ENCODE measurements around the gene PRSS50. TPM values are rescaled to one million over a fixed set of nuclear protein-coding genes. Genes with fewer than 3 reads are reported as not detected.

The PRSS50 gene
- total RNA-seq, 2 donors from 2014 or later = 2.6 to 3.1 TPM

GRCh38 chr3:46736006-46736872, 18.6 kb upstream of the PRSS50 start:
- ATAC-seq (no peak), DNase-seq (no peak)
- no peaks in the 10 kb centered on the region for H3K36me3 ChIP-seq (replicated peaks in 1 of 2; ENCODE audit: insufficient read depth in 1 of 2, low read depth in 2 of 2)
- peaks cover 4% of the 10 kb centered on the region for H3K4me1 ChIP-seq
- no peak overlapping the region for H3K4me3 ChIP-seq
- no peaks in the 10 kb centered on the region for H3K27me3 ChIP-seq
- intact Hi-C loops (cut with DNase I) = no loop called here
- H3K27ac ChIP-seq = no peak overlapping the region
- no peak for TF ChIP-seq CTCF (IDR thresholded peaks at IDR 0.05)
- no peak for TF ChIP-seq POLR2A (IDR thresholded peaks at IDR 0.05)
- H3K9me3 ChIP-seq = no peaks in the 10 kb centered on the region
- WGBS, 2 donors = 88 to 94% methylated on average over 20 of the region's 20 CpGs

- DNase-seq (no peak), ATAC-seq (no peak)
- no peaks in the 10 kb centered on the region for H3K36me3 ChIP-seq (replicated peaks in 1 of 2; ENCODE audit: insufficient read depth in 1 of 2, low read depth in 2 of 2)
- H3K27ac ChIP-seq = no peak overlapping the region
- TF ChIP-seq CTCF (IDR thresholded peaks at IDR 0.05) = no peak
- TF ChIP-seq POLR2A (IDR thresholded peaks at IDR 0.05) = no peak
- H3K27me3 ChIP-seq = no peaks in the 10 kb centered on the region
- intact Hi-C loops (cut with DNase I) = no loop called here
- H3K9me3 ChIP-seq = no peaks in the 10 kb centered on the region
- 63 to 82% methylated on average over 4 of the region's 4 CpGs for WGBS, 2 donors
- H3K4me3 ChIP-seq = no peak overlapping the region
- H3K4me1 ChIP-seq = peaks cover 12% of the 10 kb centered on the region
These were observed 17.1 kb upstream of the PRSS50 start for GRCh38 chr3:46734773-46735172.

- no peak for DNase-seq
- 80 to 81% methylated on average over 8 to 9 of the region's 9 CpGs for WGBS, 2 donors
- TF ChIP-seq POLR2A (IDR thresholded peaks at IDR 0.05) (no peak), CTCF (IDR thresholded peaks at IDR 0.05) (no peak)
These were observed 15.5 kb upstream of the PRSS50 start for GRCh38 chr3:46733026-46733800.

GRCh38 chr3:46731795-46732194, 14.1 kb upstream of the PRSS50 start:
- ATAC-seq (no peak), DNase-seq (no peak)
- intact Hi-C loops (cut with DNase I) = no loop called here
- H3K27ac ChIP-seq = no peak overlapping the region
- H3K27me3 ChIP-seq = no peaks in the 10 kb centered on the region
- no peaks in the 10 kb centered on the region for H3K36me3 ChIP-seq (replicated peaks in 1 of 2; ENCODE audit: insufficient read depth in 1 of 2, low read depth in 2 of 2)
- whole genome bisulfite sequencing, 2 donors = 85 to 89% methylated on average over 3 of the region's 3 CpGs
- no peaks in the 10 kb centered on the region for H3K9me3 ChIP-seq
- peaks cover 8% of the 10 kb centered on the region for H3K4me1 ChIP-seq
- TF ChIP-seq POLR2A (IDR thresholded peaks at IDR 0.05) (no peak), CTCF (IDR thresholded peaks at IDR 0.05) (no peak)
- H3K4me3 ChIP-seq = no peak overlapping the region

More at GRCh38 chr3:46733026-46733800, 15.5 kb upstream of the PRSS50 start:
- Histone ChIP-seq H3K4me3 (no peak overlapping the region), H3K4me1 (peaks cover 12% of the 10 kb centered on the region), H3K27ac (no peak overlapping the region), H3K9me3 (no peaks in the 10 kb centered on the region), H3K36me3 (replicated peaks in 1 of 2; ENCODE audit: insufficient read depth in 1 of 2, low read depth in 2 of 2) (no peaks in the 10 kb centered on the region), H3K27me3 (no peaks in the 10 kb centered on the region)
- intact Hi-C loops (cut with DNase I) = no loop called here
- no peak for ATAC-seq

Data from body of pancreas (tissue), 4 donors.